Kidney capillary endothelial cell (primary cell): ENCODE results near the gene SYF2.
"Not testable (repeated sequence)": the region's sequence is repeated elsewhere in the genome, so short reads cannot be mapped to it uniquely, and the experiment has no call there.

ENCODE experiments used
- DNase-seq: peaks from one replicate; pipeline ENCODE4 v3.0.0-alpha.2; 2018; ENCODE audit warnings: low spot score

SYF2 gene

DNA sequence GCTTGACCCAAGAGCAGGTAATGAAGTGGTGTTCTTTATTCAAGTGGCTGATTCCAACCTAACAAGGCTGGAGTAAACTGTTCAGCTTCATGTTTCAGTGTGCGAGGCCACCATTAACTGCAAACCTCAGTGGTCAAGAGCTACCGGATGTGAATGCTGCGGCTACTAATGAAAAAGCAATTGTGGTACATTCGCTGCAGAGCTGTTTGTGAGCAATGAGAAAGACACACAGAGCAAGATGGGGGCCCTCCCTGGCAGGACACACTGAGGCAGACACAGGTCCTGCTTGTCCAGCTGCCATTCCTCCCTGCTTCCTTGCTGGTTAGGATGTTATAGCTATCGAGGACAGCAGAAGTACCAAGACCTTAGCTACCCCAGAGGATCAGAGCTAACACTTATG is 26.1 kb downstream of the SYF2 start:
- no peak for DNase-seq

DNA sequence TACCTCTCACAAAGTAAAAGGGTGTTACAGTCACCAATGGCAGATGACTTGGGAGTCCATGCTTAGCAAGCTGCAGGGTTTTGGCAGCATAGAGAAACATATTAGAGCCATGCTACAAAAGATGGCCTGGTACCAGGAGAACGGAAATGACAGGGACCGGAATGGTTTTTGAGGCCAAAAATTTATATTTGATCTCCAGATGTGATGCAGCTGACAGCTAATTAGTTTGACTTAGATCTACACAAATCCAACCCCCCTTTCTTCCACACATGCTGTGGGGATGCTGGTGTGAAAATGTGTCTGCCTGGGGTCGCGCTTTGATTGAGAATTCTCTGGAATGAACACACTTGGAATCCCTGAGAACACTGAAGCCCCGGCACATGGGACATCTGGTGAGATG is 26.5 kb downstream of the SYF2 start:
- no peak for DNase-seq

DNA sequence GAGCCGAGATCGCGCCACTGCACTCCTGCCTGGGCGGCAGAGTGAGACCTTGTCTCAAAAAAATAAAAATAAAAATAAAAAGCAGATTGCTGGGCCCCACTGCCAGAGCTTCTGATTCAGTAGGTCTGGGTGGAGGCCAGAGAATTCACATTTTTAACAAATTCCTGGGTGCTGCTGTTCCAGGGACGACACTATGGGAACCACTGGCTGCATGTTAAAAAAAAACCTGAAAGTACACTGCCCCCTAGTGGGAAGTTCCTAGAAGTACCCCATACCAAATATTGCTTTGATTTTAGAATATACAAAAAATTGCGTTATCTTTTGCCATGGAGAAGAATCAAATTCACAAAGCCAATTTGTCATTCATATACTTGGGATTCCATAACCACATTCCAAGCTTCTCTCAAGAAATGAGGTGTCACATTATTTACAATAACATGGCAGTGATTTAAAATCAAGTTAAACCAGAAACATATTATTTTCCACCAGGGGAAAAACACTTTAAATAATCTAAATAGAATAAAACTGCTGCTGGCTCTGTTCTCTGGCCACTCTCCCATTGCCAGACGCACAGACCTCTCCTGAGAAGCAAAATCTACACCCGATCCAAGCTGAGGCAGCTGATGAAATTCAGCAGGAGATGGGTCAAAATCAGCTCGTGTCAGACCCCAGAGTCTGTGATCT is 27.4 kb downstream of the SYF2 start:
- DNase-seq = peak; percentile 33

DNA sequence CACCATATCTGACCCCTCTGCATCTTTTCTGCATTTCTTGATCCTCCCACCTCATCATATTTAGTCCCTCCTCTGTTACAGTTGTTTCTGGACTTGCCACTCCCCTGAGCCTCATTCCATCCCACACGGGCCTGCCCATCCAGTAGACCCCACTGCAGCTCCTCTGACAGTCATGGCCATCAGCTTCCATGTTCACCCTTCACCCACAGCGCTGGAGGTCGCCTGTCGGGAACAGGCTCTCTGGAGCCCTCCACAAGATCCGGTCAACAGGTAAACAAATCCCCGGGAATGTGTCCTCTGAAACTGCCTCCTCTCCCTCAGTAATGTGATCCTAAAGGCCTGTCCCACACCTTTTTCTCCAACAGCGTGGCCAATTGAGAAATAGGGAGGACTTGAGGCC is 31.3 kb downstream of the SYF2 start:
- DNase-seq = no peak

DNA sequence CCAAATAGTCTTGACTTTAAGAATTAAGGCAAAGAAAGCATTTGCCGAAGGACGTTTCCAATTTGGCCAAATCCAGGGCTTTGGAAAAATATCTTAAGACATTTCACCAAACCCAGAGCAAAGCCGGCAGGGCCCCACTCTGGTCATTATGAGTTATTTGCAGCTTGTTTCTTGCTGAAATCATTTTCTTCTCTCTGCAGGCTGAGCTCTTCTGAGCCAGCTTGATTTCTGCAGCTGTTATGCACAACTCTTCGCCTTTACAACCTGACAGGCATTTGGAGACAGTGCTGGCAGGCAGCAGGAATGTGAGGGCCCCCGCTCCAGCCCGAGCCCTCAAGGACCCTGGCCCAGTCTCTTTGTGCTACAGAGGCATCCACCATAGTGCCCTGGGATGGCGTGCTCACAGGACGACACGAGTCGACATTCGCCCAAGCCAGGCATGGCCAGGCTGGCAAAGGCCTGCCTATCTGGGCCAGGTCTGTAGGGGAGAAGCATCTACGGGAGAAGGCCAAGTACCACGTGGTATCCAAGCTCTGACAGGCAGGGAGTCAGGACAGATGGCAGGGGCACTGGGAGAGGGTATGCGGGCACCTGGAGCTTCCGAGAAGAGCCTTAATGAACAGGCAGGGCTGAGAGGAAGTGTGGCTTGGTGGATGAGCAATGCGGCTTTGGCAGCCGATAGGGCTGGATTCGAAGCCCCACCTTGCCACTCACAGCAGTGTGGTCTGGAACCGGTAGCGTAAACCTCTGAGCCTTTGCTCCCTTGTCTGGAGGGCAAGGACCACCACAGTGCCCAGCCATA is 32.3 kb downstream of the SYF2 start:
- no peak for DNase-seq

DNA sequence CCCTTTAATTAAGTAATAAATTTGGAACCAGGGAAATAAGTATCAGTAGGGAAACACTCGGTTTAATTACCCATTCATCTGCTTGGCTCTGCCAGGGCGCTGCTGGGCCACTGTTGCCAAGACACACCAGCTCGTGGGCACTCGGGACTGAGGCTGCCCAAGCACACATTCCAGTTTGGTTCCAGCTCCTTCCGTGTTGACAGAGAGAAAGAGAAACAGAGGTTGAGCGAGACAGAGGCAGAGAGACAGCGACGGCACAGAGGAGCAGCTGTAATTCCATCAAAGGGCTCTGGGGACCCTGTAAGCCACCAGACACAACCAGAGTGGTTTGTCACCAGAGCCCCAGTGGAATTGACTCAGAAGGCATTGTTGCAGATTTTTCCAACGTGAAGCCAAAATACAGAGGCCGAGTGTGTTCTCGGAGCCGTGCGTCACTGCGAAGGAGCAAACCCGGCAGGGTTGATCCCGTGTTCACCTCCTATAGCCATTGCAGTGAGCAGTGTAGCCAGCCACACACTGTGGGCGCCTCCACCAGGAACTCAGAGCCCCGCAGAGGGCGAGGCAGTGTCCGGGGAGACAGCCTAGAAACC is 33.5 kb downstream of the SYF2 start:
- DNase-seq = no peak

DNA sequence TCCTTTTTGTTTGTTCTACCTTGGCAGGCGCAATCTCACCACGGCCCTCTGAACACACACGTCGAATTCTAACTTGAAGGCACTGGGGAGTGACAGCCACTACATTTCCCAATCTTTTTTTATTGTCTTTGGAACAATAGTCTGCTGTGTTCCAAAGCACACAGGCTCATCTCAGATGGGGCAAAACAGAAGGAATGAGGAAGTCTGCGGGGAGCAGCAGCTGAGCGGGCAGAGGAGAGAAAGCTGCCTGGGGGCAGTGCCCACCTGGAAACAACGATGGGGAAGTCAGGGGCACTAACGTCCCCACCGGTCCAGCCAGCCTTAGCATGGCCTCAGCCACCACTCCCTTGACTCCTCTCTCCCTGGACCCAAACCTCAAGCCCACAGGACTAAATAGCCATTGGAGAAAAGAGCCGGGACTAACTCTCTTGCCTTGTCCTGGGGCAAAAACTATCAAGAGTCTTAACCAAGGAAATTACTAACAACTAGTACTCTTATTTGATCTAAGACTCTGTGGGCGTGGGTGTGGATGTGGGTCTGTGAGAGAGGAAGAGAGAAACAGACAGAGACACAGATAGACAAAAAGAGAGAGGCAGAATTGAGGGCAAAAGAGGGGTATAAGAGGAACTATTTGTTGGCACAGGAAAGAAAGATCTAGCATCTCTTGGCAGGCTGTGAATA is 34.2 kb downstream of the SYF2 start:
- DNase-seq = no peak

DNA sequence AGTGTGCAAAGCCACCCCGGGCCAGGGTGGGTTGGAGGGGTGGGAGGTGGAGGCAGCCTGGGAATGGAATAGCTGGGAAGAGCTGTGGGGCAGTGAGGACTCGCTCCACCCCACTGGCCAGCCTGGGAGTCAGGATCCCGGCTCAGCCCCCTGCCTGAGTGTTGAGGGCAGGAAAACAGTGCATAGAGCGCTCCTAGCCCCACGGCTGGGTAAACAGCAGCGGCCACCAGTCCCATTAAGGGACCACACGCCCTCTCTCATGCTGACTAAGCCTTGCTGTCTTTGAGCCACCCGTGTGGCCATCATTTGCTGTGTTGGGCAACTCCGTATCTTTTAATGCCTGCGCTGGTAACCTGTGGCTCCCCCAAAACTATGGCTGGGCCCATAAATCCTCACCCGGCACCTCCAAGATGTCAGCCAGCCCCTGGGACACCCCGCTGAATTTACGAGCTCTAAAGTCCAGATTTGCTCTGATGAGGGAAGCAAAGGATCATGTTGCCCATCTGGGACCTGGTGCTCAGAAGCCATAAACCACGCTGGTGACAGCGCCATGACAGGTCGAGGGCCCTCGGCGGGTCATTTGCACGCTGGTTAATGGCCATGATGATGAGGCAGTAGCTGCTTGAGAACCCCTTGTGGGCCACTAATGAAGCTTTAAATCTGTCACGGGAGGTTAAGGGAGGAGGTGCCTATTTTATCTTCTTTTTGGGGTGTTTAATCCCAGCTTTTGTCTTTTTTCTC is 34.9 kb downstream of the SYF2 start:
- DNase-seq = no peak

DNA sequence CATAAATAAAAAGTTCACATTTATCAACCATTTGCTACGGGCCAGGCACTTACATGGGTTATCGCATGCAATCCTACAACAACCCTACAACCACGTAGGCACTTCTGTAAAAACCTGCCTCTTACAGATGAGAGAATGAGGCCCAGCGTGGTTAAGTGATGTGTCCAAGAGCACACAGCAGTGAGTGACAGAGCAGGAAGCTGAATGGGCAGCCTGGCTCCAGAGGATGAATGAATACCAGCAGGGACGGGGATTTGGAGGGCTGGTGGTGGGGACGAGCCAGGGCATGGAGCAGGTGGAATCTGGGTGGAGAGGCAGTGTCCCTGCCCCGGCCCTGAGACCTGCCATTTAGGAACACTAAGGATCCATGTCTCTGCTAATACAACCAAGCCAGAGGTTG is 35.5 kb downstream of the SYF2 start:
- no peak for DNase-seq

DNA sequence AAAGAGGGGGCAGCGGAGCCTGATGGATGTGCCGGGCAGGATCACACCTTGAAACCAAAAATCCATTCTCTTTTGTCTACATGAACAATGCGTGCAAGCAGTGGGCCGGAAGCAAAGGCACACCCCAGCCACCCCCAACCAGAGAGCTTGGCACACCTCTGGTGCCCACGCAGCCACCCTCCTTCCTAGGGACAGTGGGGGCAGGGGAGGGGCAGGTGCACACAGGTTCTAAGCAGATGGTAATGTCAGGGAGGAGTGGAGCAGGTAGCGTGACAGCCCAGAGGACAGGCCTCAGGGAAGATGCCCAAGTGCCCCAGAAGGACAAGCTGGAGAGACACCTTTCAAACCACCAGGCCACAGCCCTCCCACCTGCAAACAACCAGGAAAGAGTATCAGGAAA is 36.5 kb downstream of the SYF2 start:
- no peak for DNase-seq

DNA sequence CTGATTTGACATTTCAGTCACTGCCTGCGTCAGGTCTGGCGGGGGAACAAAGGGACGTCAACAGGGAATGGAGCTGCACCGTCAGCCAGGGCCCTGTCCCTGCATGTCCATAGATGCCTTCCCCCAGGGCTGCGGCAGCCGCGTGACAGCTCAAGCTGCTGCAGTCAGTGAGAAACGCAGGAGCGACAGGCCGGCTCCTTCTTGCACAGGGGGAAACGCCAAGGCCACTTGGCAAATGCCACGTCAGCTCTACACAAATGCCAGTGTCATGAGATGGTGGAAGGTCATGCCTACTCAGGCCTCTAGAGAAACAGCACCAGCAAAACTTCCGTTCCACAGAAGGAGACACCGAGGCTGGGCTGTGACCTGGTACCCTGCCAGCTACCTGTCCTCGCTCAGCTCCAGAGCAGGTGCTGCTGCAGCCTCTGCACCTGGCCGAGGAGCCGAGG is 37.7 kb downstream of the SYF2 start:
- DNase-seq = no peak

DNA sequence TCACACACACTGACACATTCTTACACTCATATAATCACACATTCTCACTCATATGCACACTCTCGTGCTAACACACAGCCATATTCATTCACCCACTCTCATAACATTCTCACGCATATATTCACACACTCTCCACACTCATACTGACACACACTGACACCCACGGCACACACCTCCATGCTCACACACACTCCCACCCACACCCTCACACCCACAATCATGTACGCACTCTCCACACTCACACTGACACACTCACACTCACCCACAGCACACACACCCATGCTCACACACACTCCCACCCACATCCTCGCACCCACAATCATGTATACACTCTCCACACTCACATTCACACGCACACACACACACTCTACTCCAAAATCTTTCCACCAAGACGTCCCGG is 38.2 kb downstream of the SYF2 start:
- DNase-seq = no peak

DNA sequence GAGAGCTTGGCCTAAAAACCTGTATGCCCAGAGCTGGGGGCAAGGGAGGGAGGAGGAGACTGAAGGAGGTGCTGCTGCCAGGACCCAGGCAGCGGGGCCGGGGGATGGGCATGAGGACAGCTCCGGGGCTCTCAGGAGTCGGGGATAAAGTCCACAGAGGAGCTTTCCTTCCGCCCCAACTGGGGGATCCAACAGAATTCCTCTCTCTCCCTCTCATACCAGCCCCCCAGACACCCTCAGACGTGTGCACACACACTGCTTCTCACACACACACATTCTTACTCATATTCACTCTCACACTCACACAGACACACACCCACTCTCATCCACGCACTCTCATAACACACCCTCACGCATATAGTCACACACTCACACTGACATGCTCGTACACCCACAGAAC is 39.1 kb downstream of the SYF2 start:
- no peak for DNase-seq

DNA sequence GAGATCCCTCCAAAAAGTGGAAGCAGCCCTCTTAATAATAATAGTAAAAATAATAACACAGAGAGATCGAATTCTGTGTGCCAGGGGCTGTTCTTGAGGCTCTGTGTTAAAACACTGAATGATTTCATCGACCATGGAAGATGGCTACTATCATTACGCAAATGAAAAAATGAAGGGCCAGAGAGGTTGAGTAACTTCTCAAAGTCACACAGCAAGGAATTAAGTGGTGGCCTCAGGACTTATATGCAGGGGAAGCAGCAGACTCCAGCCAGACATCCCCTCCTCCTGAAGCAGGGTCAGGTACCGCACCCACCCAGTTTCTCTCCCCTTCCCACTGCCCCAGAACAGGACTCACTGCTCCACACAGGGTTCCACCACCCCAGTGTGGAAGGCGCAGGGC is 40.1 kb downstream of the SYF2 start:
- DNase-seq = no peak

DNA sequence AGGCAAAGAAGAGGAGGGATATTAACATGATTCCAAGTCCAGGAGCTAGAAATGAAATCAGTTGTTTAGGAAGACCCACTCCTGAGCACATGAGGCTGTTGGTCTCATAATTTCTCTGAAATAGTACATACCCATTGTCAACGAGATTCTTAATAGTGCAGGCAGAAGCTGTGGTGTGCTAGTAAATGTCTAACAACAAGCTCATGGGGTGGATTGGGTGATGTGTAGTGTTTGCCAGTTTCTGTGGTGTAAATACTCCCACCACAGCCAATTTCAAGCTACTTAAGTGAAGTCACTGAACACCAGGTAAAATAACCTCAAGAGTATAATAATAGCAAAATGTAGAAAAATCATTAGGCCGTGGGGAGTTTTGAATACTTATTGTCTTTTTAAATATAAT is 42.0 kb downstream of the SYF2 start:
- DNase-seq = no peak

DNA sequence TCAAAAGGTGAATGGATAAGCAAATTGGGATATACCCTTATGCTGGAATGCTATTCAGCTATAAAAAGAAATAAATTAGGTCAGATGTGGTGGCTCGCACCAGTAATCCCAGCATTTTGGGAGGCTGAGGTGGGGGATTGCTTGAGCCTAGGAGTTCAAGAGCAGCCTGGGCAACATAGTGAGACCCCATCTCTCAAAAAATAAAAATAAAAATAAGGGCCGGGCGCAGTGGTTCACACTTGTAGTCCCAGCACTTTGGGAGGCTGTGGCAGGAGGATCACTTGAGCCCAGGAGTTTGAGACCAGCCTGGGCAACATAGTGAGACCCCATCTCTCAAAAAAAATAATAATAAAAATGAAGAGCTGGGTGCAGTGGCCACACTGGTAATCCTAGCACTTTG is 44.4 kb downstream of the SYF2 start:
- not testable (repeated sequence) for DNase-seq

DNA sequence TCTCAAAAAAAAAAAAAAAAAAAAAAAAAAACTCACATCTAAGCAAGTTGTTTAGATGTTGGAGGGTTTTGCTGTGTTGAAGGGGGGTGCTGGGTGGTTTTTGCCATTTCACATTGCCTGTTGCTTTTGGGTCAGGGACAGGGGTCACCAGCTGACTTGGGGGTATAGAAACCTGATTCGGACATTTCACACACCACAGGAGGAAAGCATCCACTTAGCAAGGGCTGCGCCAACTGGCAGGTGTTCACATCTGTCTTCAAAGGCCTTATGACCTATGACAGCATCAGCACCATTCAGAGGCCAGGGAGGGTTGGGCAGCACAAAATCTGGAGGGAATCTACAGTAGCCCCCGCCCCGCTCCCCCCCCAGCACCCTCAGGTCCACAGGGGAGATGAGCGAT is 45.2 kb downstream of the SYF2 start:
- DNase-seq = no peak

DNA sequence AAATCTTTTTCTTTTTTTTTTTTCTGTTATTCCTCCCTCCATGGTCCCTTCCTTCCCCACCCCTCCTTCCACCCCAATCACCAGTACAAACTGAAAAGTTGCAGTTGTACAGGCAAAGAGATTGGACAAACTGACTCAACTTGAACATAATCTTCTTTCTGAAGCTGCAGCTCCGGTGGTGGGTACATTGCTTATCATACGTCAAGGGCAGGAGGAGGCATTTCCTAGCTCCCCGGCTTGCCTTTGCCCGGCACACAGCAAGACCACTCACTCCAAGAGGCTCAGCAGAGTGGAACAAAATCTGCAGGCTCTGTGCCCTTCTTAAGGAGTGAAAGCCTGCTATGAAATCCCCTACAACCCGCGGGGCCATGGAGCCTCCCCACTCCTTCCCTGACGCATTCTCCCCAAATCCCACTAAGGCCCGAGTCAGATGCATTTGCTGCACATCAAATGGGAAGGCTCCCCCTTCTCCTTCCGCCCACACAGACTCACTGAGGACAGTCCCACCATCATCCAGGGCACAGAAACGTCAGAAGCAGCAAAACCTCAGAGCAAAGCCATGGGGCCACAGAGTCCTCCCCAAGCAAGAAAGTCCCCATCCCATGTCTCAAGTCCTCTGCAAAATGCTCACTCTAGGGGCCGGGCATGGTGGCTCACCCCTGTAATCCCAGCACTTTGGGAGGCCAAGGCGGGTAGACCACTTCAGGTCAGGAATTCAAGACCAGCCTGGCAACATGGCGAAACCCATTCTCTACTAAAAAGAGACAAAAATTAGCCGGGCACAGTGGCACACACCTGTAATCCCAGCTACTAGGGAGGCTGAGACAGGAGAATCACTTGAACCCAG is 45.9 kb downstream of the SYF2 start:
- no peak for DNase-seq

DNA sequence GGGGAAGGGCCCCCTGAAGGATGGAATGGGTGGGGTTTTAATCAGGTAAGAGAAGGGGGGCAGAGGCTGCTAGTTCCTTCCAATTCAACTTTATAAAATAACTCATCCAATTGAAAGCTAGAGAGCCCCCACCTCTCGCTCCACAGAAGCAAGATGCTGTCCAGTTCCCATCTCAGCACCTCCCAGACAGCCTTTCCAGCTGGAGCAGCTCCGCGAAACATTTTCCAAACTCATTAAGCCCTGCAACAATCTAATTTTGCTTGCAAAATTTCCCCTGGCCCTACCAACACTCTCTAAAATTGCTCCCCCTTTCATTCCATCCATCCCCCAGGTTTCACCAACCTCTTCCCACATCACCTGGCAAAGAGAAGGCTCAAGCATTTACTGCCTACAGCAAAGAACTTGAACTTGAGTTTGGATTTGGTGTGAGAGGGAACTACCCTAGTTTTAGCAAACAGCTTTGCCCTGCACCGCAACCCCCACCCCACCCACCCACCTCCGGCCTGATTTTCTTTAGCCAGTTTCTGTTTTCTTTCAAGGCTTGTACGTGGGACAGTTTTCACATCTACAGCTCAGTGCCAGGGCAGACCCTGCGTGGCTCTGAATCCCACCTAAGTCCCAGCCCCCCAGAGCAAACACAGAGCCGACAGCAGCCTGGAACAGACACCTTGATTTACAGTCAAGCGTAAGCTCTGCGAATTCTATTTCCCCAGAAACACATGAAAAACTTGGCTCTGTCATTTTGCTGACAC is 46.7 kb downstream of the SYF2 start:
- no peak for DNase-seq

DNA sequence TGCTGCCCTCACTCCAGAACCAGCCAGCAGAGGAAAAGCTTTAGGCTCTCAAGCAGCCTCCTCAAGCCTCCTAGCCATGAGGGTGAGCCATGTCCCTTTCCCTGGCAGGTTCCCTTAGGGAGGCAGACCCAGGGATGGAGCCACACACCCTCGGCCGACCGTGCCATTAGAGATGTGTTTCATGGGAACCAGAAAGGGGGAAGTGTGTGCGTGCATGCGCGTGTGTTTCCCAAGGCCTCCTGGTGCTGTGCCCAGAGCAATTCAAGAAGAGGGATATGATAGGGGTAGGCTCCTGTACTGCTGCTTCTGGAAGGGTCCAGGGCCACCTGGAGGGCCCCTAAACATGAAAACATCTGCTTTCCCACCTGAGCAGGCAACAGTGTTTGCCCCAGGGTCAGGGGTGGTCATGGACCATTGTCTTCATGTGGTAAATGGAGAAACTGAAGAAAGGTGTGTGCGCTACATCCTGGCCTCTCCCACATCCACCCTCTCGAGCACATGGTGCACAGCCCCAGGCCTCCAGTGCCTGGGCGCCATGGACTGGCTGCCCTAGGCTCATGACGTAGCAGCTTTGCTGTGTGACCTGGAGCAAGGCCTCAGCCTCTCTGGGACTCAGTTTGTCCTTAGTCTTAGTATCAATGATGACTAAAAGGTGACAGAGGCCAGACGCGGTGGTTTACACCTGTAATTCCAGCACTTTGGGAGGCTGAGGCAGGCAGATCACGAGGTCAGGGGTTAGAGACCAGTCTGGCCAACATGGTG is 48.1 kb downstream of the SYF2 start:
- DNase-seq = no peak
